ENCODE results near the gene JAG1.

Gene JAG1

GRCh38 chr20:10683537-10683936 lies 9.7 kb upstream of the JAG1 start (continued):
- TF ChIP-seq CREB5 (CRISPR knock-in tag; IDR thresholded peaks at IDR 0.05; ENCODE audit: low read depth) (no peak), SNAI2 (CRISPR knock-in tag; IDR thresholded peaks at IDR 0.05) (no peak), ZNF8 (CRISPR knock-in tag; IDR thresholded peaks at IDR 0.05) (no peak), ZC3H10 (CRISPR knock-in tag; IDR thresholded peaks at IDR 0.05) (no peak)

- TF ChIP-seq RARB (CRISPR knock-in tag; IDR thresholded peaks at IDR 0.05): no peak
- no peak for TF ChIP-seq TCF4 (CRISPR knock-in tag; IDR thresholded peaks at IDR 0.05; ENCODE audit: borderline replicate concordance)
- no peak for TF ChIP-seq ZNF70 (CRISPR knock-in tag; IDR thresholded peaks at IDR 0.05)
- TF ChIP-seq ZFP3 (CRISPR knock-in tag; IDR thresholded peaks at IDR 0.05): no peak
- TF ChIP-seq ISL1 (CRISPR knock-in tag; IDR thresholded peaks at IDR 0.05): no peak
- no peak for TF ChIP-seq CSDC2 (CRISPR knock-in tag; IDR thresholded peaks at IDR 0.05)
- TF ChIP-seq TOX (CRISPR knock-in tag; IDR thresholded peaks at IDR 0.05; ENCODE audit: borderline replicate concordance): no peak
- TF ChIP-seq, protein P1, sequence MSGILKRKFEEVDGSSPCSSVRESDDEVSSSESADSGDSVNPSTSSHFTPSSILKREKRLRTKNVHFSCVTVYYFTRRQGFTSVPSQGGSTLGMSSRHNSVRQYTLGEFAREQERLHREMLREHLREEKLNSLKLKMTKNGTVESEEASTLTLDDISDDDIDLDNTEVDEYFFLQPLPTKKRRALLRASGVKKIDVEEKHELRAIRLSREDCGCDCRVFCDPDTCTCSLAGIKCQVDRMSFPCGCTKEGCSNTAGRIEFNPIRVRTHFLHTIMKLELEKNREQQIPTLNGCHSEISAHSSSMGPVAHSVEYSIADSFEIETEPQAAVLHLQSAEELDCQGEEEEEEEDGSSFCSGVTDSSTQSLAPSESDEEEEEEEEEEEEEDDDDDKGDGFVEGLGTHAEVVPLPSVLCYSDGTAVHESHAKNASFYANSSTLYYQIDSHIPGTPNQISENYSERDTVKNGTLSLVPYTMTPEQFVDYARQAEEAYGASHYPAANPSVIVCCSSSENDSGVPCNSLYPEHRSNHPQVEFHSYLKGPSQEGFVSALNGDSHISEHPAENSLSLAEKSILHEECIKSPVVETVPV (CRISPR knock-in tag; IDR thresholded peaks at IDR 0.05): no peak
- no peak for TF ChIP-seq ARNTL (CRISPR knock-in tag; IDR thresholded peaks at IDR 0.05; ENCODE audit: borderline replicate concordance, low read depth)
- TF ChIP-seq, protein P2, sequence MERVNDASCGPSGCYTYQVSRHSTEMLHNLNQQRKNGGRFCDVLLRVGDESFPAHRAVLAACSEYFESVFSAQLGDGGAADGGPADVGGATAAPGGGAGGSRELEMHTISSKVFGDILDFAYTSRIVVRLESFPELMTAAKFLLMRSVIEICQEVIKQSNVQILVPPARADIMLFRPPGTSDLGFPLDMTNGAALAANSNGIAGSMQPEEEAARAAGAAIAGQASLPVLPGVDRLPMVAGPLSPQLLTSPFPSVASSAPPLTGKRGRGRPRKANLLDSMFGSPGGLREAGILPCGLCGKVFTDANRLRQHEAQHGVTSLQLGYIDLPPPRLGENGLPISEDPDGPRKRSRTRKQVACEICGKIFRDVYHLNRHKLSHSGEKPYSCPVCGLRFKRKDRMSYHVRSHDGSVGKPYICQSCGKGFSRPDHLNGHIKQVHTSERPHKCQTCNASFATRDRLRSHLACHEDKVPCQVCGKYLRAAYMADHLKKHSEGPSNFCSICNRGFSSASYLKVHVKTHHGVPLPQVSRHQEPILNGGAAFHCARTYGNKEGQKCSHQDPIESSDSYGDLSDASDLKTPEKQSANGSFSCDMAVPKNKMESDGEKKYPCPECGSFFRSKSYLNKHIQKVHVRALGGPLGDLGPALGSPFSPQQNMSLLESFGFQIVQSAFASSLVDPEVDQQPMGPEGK (CRISPR knock-in tag; IDR thresholded peaks at IDR 0.05; ENCODE audit: borderline replicate concordance): no peak
- TF ChIP-seq GLIS3 (CRISPR knock-in tag; IDR thresholded peaks at IDR 0.05): no peak
- TF ChIP-seq CREB5 (CRISPR knock-in tag; IDR thresholded peaks at IDR 0.05; ENCODE audit: low read depth): no peak
- no peak for TF ChIP-seq TSHZ2 (CRISPR knock-in tag; IDR thresholded peaks at IDR 0.05)
- no peak for ATAC-seq
These were observed 9.1 kb upstream of the JAG1 start for GRCh38 chr20:10682939-10683338.

DNA sequence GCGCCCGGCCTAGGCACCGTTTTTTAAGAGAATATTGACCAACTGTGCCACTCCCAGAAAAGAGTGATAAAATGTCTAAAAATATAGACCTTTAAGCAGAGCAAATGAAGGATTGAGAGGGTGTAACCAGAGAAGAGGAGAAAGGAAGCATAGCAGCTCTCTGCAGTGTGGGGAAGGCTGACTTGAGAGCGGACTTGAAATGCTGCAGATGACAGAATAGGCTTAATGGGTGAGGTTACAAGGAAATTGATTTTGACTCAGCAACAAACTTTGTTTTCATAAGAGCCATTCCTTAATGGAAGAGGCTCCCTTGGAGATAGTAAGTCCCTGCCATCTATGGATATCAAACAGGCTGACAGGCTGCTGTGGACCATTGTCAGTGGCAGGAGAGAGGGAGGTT lies 7.7 kb upstream of the JAG1 start:
- peak; percentile 33; the same call in 1 of the 3 replicates for ATAC-seq

DNA sequence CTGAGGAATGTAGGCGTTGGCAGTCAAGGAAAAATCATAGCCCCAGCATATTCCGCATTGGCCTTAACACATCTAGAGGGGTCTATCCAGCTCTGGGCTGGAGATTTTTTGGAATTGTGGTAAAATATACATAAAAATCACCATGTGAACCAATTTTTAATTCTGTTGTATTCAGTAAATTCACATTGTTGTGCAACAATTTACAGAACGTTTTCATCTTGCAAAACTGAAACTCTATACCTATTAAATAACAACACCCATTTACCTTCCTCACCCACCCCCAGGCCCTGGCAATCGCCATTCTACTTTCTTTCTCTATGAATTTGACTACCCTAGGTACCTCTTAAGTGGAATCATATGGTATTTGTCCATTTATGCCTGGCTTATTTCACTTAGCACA lies 6.8 kb upstream of the JAG1 start:
- no peak for ATAC-seq
- TF ChIP-seq GLIS3 (CRISPR knock-in tag; IDR thresholded peaks at IDR 0.05) (no peak), OSR1 (CRISPR knock-in tag; IDR thresholded peaks at IDR 0.05) (no peak)

More for the DNA sequence above, 7.7 kb upstream of the JAG1 start:
- no peak for TF ChIP-seq ZNF70 (CRISPR knock-in tag; IDR thresholded peaks at IDR 0.05)

DNA sequence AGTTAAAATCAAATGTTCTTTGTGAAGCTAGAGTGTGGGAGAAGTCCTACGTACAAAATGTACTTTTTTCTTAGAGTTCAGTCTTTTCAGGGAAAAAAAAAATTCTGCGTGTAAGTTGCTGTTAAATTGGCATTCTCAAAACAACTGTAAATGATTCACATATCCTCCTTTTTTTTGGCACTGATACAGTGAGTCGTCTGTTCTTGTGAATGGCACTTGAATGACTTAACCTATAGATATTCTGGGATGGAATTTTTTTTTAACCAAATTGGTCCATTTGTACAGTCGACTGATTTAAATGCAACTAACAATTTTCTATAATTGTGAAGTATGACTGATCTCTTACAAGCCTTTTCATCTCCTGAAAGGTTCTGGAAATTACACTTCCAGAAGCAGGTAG lies 5.5 kb upstream of the JAG1 start:
- TF ChIP-seq CREB5 (CRISPR knock-in tag; IDR thresholded peaks at IDR 0.05; ENCODE audit: low read depth) (no peak), ZNF70 (CRISPR knock-in tag; IDR thresholded peaks at IDR 0.05) (no peak), ARNTL (CRISPR knock-in tag; IDR thresholded peaks at IDR 0.05; ENCODE audit: borderline replicate concordance, low read depth) (no peak), SNAI2 (CRISPR knock-in tag; IDR thresholded peaks at IDR 0.05) (no peak), TCF4 (CRISPR knock-in tag; IDR thresholded peaks at IDR 0.05; ENCODE audit: borderline replicate concordance) (no peak), TSHZ2 (CRISPR knock-in tag; IDR thresholded peaks at IDR 0.05) (no peak), ESRRG (CRISPR knock-in tag; IDR thresholded peaks at IDR 0.05) (no peak), ZC3H10 (CRISPR knock-in tag; IDR thresholded peaks at IDR 0.05) (no peak), PPARA (CRISPR knock-in tag; IDR thresholded peaks at IDR 0.05; ENCODE audit: borderline replicate concordance) (no peak), CSDC2 (CRISPR knock-in tag; IDR thresholded peaks at IDR 0.05) (no peak)
- no peak for ATAC-seq
